ENCODE results near the gene TAF1D.
A peak's percentile ranks its signal among the peaks of the same experiment; 100 is the strongest.
"Not testable (repeated sequence)": the region's sequence is repeated elsewhere in the genome, so short reads cannot be mapped to it uniquely, and the experiment has no call there.

Gene TAF1D

DNA sequence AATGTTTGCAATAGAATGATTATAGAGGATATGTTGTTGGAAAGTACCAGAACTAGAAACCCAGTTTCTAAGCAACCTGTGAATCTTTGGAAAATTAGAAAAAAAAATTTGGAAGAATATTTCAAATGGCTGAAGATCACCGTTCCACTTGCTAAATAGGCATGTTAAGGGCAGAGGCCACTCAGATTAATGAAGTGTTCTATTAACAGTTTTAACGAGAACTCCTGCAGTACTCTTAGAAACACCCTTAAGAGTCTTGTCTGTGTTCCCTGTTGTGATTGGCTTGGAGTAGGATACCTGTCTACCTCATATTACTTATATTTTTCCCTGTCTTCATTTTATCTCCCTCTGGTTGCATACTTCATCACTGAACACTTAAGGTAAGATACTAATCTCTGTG lies 4.8 kb upstream of the TAF1D start:
- no peak for DNase-seq

DNA sequence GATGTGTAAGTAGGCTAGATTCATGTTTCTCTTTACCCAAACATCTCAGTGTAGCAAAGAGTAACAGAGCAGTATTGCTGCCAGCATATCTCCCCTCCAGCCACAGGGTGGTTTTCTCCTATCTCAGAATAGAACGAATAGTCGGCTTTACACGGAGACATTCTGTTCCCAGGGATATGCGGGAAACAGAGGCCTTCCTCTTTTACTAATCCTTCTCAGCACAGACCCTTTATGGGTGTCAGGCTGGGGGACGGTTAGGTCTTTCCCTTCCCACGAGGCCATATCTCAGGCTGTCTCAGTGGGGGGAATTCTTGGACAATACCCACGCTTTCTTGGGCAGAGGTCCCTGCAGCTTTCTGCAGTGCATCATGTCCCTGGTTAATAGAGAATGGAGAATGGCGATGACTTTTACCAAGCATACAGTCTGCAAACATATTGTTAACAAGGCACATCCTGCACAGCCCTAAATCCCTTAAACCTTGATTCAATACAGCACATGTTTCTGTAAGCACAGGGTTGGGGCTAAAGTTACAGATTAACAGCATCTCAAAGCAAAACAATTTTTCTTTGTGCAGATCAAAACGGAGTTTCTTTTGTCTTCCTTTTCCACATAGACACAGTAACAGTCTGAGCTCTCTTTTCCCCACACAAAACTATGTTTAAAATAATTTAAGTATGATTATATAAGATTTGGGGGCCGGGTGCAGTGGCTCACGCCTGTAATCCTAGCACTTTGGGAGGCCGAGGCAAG lies 3.9 kb upstream of the TAF1D start:
- not testable (repeated sequence) for DNase-seq

DNA sequence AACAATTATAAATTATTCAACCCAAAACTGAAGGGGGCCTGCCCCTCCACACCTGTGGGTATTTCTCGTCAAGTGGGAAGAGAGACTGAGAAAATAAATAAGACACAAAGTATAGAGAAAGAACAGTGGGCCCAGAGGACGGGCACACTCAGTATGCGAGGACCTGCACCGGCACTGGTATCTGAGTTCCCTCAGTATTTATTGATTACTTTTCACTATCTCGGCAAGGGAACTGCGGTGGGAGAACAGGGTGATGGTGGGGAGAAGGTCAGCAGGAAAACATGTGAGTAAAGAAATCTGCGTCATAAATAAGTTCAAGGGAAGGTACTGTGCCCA lies 3.3 kb upstream of the TAF1D start:
- no peak for DNase-seq

DNA sequence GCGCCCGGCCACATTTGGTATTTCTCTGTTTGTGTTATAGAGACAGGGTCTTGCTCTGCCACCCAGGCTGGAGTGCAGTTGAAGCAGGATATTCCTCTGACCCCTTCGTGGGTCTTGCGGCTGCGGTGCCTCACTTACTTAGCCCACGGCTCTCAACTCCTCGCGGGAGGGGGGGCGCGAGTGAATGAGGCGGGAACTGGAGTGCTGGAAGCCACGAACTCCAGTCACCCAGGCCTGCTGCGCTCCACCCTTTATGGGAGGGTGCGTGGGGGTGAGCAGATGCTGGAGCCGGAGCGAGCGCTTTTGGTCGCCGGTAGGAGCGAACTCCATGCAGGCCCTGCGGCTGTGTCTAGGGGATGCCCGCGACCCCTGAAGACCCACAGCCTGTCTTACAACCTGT lies 2.0 kb upstream of the TAF1D start:
- no peak for DNase-seq

DNA sequence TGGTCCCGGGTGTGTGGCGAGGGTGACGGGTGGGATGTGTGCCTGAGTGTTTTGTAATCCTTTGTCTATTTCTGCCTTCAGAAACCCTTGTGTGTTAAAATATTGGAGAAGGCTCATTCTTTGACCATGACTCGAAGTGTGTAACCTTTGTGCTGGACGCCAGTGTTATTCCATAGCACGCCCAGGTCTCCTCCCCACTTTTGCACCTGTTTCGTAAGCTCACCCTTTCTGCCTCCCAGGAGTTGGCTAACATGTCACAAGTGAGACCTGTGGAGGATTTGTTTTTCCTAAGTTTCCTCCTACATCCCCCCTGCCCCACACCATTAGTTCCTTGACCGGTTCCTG lies 559 bp upstream of the TAF1D start:
- no peak for DNase-seq

DNA sequence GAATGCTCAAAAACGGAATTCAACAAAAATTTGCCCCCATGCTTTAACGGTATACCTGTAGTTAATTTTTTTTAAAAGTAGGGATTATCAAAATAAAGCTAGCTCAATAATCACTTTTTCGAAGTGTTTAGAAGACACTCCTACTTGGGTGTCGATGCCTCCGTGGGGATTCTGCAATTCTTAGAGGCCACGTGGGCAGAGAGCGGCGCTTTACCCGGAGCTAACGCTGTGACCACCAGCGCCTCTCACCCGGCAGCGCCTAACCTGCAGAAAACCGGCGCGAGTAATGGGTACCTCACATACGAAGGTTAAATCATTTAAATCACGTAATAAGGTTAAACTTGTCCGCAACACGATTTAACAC lies 583 bp downstream of the TAF1D start:
- peak; percentile 78 for DNase-seq

DNA sequence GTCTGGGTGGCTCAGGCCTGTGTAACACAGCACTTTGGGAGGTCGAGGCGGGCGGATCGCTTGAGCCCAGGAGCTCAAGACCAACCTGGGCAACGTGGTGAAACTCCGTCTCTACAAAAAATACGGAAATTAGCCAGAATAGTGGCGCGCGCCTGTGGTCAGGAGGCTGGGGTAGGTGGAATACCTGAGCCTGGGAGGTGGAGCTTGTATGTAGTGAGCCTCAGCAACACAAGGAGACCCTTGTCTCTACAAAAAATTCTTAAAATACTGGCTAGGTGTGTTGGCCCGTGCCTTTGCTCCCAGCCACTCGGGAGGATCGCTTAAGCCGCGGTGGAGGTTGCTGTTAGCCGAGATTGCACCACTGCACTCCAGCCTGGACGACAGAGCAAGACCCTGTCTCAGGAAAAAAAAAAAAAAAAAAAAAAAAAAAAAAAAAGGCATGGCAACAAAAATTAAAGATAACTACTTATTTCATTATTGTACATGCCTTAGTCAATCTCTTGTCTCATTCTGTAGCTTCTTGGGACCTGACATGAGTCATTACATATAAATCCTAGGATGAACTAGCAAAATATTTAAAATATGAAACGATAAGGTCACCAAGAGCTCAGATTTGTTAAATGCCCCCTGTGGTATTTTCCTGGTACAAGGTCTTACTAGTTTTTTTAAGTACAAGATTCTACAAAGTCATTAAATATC lies 1.1 kb downstream of the TAF1D start:
- peak; percentile 67 for DNase-seq

DNA sequence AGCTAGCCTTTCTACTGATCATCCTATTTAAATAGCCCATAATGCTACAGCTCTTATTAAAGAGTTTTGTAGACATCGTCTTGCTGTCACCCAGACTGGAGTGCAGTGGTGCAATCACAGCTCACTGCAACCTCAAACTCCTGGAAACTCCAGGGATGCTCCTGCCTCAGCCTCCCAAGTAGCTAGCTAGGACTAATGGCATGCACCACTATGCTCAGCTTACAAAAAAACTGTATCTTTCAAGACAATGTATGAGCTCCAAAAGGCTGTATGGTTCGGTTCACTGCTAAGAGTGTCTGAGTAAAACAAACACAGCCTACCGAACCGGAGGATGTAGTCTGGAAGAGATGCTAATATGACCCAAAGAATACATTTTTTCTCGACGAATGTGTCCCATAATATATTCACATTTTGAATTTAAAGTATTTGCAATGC lies 2.6 kb downstream of the TAF1D start:
- no peak for DNase-seq

DNA sequence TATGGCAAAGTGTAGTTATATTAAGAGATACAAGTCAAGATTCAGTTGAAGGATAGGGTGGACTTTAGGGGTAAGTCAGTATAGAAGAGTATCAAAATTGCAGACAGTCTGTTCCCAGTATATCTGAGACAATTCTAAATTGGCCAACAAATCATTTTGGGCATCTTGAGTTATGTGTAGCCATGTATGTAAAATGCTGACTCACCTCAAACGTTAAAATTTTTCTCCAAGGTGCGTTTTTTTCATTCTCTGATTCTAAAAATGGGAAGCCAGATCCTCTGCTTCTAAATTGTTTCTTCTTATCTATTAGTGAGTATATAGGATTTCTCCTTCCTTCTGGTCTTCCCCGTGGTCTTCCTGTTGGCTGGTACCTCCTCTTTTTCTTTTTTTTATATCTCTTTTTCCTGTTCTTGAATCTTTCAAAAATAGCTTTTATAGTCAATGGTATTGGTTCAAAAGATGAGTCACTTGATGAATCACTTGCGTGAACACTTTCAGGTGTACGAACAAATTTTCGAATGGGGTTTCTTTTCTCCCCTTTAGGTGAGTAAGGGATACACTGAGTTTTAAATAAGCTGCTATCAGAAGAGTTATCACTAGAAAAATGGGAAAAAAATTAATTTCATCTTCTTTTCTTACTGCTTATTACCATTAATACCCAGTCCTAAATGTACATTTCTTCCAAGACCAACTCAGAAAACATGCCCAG lies 3.2 kb downstream of the TAF1D start:
- peak; percentile 74 for DNase-seq

DNA sequence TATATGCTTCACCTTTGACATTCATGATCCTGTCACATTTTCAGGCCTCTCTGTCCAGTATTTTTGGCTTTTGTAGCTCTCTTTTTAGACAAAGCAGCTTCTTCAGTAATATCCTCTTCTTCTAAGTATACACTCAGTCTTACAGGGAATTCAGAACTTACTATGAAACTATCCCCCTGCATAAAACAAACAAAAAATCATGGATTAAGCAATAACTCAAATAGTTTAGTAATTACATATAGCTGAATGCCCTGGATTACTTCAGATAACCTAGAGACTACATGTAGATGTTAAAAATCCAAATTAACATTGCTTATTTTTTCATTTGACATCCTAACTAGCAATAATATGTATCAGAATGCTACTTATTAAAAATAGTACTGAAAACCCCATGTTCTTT lies 5.2 kb downstream of the TAF1D start:
- DNase-seq = no peak

DNA sequence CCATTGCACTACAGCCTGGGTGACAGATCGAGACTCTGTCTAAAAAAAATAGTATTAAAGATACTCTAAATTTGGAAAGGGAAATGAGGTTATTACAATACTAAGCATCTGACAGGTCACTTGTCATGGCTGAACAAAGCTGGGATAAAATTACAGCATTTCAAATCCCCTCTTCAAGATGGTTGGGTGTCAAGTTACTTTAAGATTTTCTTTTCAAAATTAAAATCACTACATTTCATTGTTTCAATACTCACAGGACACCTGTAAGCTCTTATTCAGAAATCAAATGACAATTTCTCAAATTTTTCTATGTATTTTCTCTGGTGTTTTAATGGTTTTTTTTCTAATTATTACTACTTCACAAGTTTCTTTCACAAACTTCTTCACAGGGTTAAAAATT lies 5.7 kb downstream of the TAF1D start:
- no peak for DNase-seq

DNA sequence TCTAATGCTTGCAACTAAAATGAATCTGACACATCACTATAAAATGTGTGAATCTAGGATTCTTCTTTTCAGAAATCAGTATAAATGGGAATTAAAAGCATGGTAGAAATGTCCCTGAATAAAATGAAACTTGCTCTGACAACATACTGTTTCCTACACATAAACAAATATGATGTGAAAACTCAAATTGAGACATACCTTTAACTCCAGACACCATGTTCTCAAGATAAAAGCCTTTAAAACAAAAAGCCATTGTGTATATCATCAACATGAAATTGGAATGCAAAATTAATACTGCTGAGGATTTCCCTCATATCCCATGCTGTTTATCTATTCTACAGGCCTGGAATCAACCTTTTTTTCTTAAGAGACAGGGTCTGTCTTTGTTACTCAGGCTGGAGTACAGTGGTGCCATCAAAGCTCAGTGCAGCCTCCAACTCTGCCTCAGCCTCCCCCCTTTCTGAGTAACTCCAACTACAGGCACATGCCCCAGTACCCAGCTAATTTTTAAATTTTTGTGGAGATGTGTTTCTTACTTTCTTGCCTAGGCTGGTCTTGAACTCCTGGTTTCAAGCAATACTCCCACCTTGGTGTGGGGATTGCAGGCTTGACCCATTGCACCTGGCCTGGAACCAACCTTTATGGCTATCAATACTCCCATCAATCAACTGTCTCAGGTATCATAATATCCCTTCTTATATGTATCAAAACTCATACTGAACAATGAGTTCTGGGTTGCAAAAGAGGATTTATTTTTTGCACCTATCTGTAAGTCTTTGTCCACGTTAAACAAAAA lies 6.7 kb downstream of the TAF1D start:
- no peak for DNase-seq

DNA sequence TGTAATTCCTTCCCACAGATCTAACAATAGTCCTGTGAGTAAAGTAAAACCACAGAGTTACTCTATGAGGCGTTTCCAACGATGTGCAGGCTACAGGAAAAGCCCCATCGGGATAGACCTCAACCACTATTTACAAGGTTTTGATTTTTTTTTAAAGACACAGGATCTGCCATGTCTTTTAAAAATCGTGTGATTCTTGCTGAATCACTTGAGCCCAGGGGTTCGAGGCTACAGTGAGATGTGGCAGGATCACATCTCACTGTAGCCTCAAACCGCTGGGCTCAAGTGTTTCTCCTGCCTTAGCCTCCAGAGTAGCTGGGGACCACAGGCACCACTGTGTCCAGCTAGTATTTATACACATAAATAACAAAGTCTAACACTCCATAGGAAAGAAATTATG lies 7.8 kb downstream of the TAF1D start:
- no peak for DNase-seq

DNA sequence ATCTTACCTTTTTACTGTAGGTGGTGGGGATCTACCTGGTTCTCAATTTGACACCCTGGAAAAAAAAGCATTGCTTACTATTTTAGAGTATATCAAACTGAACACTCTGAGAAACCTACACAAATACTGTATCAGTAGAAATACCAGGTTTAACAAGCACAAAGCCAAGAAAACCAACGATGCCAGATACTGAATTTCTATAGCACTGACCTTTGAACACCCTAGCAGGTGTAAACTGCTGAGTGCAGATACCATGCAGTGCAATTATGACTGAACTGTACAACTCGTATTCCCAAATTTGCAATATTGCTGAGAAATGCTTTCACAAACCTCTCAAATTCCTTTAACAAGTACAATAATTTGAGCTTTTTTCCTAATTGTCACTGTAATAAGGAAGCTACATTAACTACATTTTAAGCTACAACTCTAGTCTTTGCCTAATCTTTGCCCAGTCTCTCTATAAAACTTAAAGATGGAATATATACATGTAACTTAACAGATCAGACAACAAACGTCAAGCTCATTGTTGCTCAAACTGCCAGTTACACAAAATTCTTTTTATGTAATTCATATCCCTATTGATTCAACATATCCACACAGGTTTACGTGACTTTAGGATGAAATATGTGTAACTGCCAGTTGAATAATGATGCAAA lies 8.9 kb downstream of the TAF1D start:
- no peak for DNase-seq

DNA sequence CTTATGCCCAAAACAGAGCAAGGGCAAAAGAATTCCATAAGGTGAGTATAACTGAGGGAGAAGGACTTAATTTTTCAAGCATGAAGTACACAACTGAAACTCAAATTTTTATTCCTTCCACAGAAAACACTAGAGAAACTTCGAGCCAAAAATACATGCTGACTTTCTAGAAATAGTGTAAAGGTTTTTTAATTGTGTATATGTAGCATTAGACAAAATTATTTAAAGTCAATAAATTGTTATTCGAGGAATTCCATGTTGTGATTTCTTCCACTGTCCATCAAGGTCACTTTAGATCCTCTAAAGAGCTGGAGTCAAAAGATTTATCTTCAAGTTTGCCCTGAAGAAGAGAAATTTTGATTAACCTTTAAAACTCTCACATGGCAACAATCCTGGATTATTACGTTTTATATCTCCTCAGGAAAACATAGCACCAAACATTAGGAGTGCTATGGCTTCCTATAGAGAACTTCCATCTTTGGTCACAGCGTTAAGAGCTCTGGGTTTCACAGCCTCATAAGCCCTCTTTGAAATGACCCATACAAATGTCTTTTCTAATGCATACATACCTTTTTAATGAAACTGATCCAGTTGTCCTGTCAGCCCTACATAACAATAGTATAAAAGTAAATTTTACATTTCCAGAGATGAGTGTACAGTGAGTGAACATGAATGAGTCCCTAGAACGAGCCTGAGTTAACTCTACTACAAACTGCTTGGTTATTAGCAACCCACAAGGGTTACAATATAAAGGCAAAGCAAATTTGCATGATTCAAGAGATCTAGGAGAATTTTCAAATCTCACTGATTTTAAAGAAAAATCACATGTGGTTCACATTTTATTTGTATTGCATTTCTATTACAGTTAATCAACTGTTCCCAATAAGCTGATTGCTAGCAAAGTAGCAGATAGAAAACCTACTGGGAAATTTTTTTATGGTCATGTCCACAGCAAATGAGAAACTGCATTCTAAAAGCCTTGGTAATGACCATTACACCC lies 10.9 kb downstream of the TAF1D start:
- no peak for DNase-seq

DNA sequence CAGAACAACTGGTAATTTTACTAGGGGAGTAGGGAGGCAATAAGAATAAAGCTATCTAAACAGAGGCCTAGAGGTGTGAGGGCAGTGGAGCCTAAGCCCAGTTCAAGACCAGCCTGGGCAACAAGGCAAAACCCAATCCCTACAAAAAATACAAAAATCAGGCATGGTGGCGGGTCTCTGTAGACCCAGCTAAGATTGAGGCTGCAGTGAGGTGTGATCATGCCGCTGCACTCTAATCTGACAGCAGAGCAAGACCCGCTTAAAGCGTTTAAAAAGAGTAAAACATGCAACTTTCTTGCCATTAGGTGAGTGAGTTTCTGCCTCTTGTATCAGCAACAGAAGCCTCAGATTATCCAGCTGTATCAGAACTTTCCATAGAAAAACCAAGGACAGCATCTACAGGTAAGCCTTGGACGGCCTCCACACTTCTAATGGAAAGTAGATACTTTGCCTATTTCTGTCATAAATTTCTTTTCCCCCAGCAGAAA lies 12.1 kb downstream of the TAF1D start:
- no peak for DNase-seq

DNA sequence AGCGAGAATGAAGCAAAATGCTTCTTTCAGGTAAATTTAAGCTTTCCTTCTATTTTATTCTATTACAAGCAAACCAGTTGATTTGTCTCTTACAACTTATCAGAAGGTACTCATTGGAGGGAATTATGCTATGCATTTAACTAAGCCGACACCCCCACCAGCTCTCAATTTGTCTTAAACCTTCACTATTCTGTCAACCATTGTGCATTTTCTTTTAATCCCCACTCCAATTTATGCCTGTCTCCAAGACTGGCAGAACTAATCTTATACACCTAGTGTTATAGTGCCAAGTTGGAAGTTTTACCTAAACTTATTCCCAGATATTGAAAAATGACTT lies 12.5 kb downstream of the TAF1D start:
- no peak for DNase-seq

DNA sequence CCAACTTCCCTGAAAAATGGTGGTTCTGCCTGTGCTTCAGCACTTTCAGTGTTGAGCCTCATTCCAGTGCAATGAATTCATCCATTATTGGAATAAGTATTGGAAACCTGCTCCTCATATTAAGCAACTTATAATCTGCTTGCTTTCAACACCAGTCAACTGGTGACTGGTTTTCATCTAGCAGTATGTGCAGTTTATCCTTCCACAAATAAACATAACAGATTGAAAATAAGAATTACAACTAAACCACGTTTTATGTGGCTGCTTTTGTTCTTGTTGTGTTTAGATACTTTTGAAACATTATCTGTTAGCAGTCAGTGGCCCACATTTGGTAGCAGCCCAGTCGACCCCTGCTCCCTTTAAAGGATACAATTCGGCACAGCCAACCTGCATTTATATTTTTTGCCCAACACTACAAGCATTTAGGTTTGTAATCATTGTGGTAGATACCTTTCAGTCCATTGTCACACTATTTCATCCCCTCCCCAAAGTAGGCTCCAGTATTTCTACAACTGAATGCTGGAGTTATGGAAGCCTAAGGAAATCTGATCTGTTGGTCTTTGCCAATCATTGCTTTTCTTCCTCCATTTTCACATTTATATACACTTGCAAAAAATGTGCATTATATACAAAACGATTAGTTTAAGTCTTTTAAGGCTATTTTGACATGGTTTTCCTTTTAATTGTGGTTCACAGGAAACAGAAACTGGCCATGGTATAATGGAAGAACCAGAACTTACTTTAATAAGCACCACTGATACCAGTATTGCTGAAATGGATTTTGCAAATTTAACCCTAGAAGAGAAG lies 13.1 kb downstream of the TAF1D start:
- DNase-seq = no peak

DNA sequence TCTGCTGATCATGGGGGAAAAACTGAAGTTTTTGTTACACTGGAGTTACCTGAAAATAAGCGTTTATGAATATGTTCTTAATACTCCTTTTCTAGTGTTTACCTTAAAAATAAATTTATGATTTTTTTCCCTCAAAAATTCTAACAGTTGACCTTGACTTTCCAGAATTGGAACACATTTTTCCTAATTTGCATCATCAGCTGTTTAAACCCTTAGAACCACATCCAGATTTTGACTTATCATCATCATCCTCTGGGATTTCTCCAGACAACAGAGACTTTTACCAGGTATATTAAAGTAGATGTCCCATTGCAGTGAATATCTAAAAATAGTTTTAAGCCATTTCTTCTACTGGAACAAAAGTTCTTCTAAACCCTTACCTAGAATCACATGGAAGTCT lies 17.2 kb downstream of the TAF1D start:
- no peak for DNase-seq

DNA sequence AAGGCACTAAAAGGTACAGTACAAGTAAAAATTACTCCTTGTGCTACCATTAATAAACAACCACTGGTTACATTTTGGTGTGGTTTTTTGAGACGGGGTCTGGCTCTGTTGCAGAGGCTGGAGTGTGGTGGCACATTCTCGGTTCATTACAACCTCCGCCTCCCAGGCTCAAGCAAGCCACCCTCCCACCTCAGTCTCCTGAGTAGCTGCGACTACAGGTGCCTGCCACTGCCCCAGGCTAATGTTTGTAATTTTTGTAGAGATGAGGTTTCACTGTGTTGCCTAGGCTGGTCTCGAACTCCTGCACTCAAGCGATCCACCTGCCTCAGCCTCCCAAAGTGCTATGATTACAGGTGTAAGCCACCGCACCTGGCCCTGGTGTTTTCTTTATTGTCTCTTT lies 20.8 kb downstream of the TAF1D start:
- no peak for DNase-seq

DNA sequence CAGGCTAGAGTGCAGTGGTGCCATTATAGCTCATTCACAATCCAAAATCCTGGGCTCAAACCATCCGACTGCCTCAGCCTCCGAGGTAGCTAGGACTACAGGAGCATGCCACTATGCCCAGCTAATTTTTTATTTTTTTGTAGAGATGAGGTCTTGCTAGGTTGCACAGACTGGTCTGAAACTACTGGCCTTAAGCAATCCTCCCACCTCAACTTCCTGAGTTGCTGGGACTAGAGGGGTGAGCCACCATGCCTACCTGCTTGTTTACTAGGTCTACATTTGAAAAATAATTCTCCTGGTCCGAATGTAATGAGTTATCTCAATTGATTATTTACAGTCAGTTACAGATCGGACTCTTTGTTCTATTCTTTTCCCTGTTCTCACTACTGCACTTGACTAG lies 22.0 kb downstream of the TAF1D start:
- DNase-seq = no peak
